Cardiac muscle cell (in vitro differentiated cells and primary cell): ENCODE data around the gene ITGB1BP2. TPM values are rescaled to one million over a fixed set of nuclear protein-coding genes. Genes with fewer than 3 reads are reported as not detected.
"Not testable (repeated sequence)": the region's sequence is repeated elsewhere in the genome, so short reads cannot be mapped to it uniquely, and the experiment has no call there.

Source experiments
- DNase-seq, 2 donors: peaks; one replicate each; pipeline versions ENCODE4 v3.0.0 to v3.0.0-alpha.2; 2010 to 2017; ENCODE audit warnings: low read depth in 1 of 2, low spot score in 1 of 2
- H3K27ac ChIP-seq: fragments of 200-600 bp; sonication (generic); 2 replicates; pipeline ENCODE4 v1.5.1; 2016
- H3K27me3 ChIP-seq: fragments of 200-600 bp; sonication (generic); 2 replicates; pipeline ENCODE4 v1.6.0; 2016; ENCODE audit warnings: control low read depth
- H3K36me3 ChIP-seq: fragments of 200-600 bp; sonication (generic); 2 replicates; pipeline ENCODE4 v1.5.1; 2016; ENCODE audit warnings: control low read depth
- H3K4me1 ChIP-seq: fragments of 200-600 bp; sonication (generic); 2 replicates; pipeline ENCODE4 v1.8.1; 2017; ENCODE audit warnings: low read depth, mild to moderate bottlenecking, mixed run types
- H3K4me3 ChIP-seq: fragments of 200-600 bp; sonication (generic); 2 replicates; pipeline ENCODE4 v1.5.1; 2016; ENCODE audit warnings: mild to moderate bottlenecking
- H3K9me3 ChIP-seq: fragments of 200-600 bp; sonication (generic); 2 replicates; pipeline ENCODE4 v1.5.1; 2017; ENCODE audit warnings: low read depth, mild to moderate bottlenecking, control low read depth
- CTCF ChIP-seq: IDR thresholded peaks from 2 replicates; pipeline ENCODE4 v1.5.1; 2012; ENCODE audit warnings: low read depth, mild to moderate bottlenecking, low read length
- polyA plus RNA-seq: library from polyadenylated mRNA; unstranded; fragments of >200 nt; fragmentation: Nextera tagmentation; extraction: Ambion mirVana; gene quantifications from 2 replicates; pipeline ENCODE4 v1.2.1, GENCODE V29; 2016
- total RNA-seq: library from RNA; depleted of rRNA; stranded (reverse); fragments of >200 nt; gene quantifications from 2 replicates; pipeline ENCODE4 v1.2.3, GENCODE V29; 2016

The ITGB1BP2 gene
- total and polyA plus RNA-seq, 2 experiments from 2014 or later, result 99.7 to 115 TPM

GRCh38 chrX:71256856-71257255 is 44.7 kb upstream of the ITGB1BP2 start:
- no peak for TF ChIP-seq CTCF
- peaks cover 8% of the 10 kb centered on the region for H3K4me1 ChIP-seq
- no peak for DNase-seq
- no peak overlapping the region for H3K4me3 ChIP-seq
- H3K27ac ChIP-seq, result peak overlapping the region; percentile 93
- no peaks in the 10 kb centered on the region for H3K27me3 ChIP-seq
- H3K36me3 ChIP-seq, result no peaks in the 10 kb centered on the region
- peaks cover 3% of the 10 kb centered on the region for H3K9me3 ChIP-seq

GRCh38 chrX:71268624-71269023 is 32.9 kb upstream of the ITGB1BP2 start:
- H3K27me3 ChIP-seq, H3K36me3 ChIP-seq, H3K4me1 ChIP-seq, H3K4me3 ChIP-seq, H3K9me3 ChIP-seq, H3K27ac ChIP-seq, DNase-seq: not testable (repeated sequence)

GRCh38 chrX:71269801-71270395 is 31.7 kb upstream of the ITGB1BP2 start:
- Histone ChIP-seq H3K4me3 (no peak overlapping the region), H3K36me3 (no peaks in the 10 kb centered on the region), H3K27me3 (no peaks in the 10 kb centered on the region), H3K9me3 (no peaks in the 10 kb centered on the region), H3K27ac (no peak overlapping the region), H3K4me1 (no peaks in the 10 kb centered on the region)
- no peak for TF ChIP-seq CTCF
- no peak for DNase-seq

GRCh38 chrX:71272313-71272712 is 29.2 kb upstream of the ITGB1BP2 start:
- H3K4me1 ChIP-seq, DNase-seq, H3K27me3 ChIP-seq, H3K9me3 ChIP-seq, H3K4me3 ChIP-seq, H3K36me3 ChIP-seq, H3K27ac ChIP-seq: not testable (repeated sequence)

GRCh38 chrX:71281300-71281699 is 20.2 kb upstream of the ITGB1BP2 start:
- not testable (repeated sequence) for H3K4me3 ChIP-seq, DNase-seq, H3K27me3 ChIP-seq, H3K27ac ChIP-seq, H3K36me3 ChIP-seq, H3K4me1 ChIP-seq, H3K9me3 ChIP-seq

- Histone ChIP-seq H3K4me3 (peak overlapping the region; percentile 18), H3K27me3 (no peaks in the 10 kb centered on the region), H3K9me3 (no peaks in the 10 kb centered on the region), H3K27ac (peak overlapping the region; percentile 95), H3K36me3 (peaks cover 7% of the 10 kb centered on the region), H3K4me1 (peaks cover 10% of the 10 kb centered on the region)
- TF ChIP-seq CTCF, result no peak
- DNase-seq, result no peak
These were observed 18.8 kb upstream of the ITGB1BP2 start for GRCh38 chrX:71282514-71283402.
